ENCODE data around the gene HOXC10. TPM values are rescaled to one million over a fixed set of nuclear protein-coding genes. Genes with fewer than 3 reads are reported as not detected.

HOXC10 gene
- total and polyA plus RNA-seq, 4 experiments from 2014 or later: not detected

DNA sequence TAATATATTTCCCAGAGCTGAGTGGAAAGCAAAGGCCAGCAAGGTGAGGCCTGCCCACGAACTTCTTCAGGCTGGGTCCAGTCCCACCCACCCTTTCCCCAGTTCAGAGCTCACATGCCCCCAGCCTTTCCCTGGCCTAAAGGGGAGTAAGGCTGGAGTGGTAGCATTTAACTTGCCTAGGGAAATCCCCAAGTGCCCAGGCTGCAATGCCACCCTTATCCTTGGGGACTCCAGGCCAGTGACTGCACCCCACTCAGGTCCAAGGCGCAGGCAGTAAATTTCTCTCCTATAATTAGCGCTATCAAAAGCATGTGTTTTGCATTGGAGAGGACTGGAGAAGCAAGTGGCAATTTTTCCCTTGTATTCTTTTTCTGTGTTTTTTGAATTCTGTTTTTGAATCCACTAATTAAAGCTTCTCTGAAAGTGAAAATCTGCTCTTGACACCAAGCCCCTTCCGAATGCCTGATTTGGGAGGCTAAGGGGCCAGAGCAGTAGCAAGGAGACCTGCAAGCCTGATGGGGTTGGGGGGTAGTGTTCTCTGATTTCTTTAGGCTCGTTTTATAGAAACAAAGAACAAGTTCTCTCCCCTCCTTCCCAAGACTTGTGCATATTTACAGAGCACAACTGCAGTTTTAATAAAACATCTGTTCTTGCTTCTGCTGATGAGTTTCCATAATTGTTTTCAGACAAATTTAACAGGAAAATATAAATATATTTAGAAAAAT lies 39.8 kb downstream of the HOXC10 start:
- ChIA-PET POLR2A (ENCODE audit: partially characterized antibody) (no interaction called here), CTCF (ENCODE audit: partially characterized antibody) (interaction anchor here (1.1 to 2.8 kb wide), 2 partner anchors 8 to 178 kb away, joined by 3 to 12 read pairs; partner anchors contain the start of gene HOXC5)
- Histone ChIP-seq H3K4me3 (ENCODE audit: low read length in 2 of 2) (no peak overlapping the region), H3K27ac (ENCODE audit: low read depth, low read length) (no peak overlapping the region), H3K27me3 (ENCODE audit: insufficient read depth, low read length) (peaks cover 60% of the 10 kb centered on the region), H3K4me1 (ENCODE audit: insufficient read depth, low read length) (no peaks in the 10 kb centered on the region), H3K9me3 (ENCODE audit: control insufficient read depth in 1 of 2, low read length in 2 of 2) (no peaks in the 10 kb centered on the region), H3K36me3 (ENCODE audit: insufficient read depth, low read length) (no peaks in the 10 kb centered on the region)
- H3K27me3 Mint-ChIP-seq: peaks cover 57 to 78% of the 10 kb centered on the region in 2 donors
- no peak overlapping the region for H3K4me3 Mint-ChIP-seq
- peaks cover 5 to 30% (median 13%) of the 10 kb centered on the region in 4 donors for H3K4me1 Mint-ChIP-seq
- H3K36me3 Mint-ChIP-seq: no peaks in the 10 kb centered on the region
- no peak overlapping the region for H3K27ac Mint-ChIP-seq
- no peak for DNase-seq
- peaks cover 0 to 2% (median 0%) of the 10 kb centered on the region in 8 donors for H3K9me3 Mint-ChIP-seq
- intact Hi-C loops (cut with micrococcal nuclease): no loop called here

- Histone ChIP-seq H3K9me3 (ENCODE audit: control insufficient read depth in 1 of 2, low read length in 2 of 2) (no peaks in the 10 kb centered on the region), H3K27ac (ENCODE audit: low read depth, low read length) (no peak overlapping the region), H3K4me1 (ENCODE audit: insufficient read depth, low read length) (no peaks in the 10 kb centered on the region), H3K27me3 (ENCODE audit: insufficient read depth, low read length) (peaks cover 65% of the 10 kb centered on the region), H3K4me3 (ENCODE audit: low read length in 2 of 2) (no peak overlapping the region), H3K36me3 (ENCODE audit: insufficient read depth, low read length) (no peaks in the 10 kb centered on the region)
- H3K36me3 Mint-ChIP-seq: no peaks in the 10 kb centered on the region
- peaks cover 7 to 32% (median 12%) of the 10 kb centered on the region in 4 donors for H3K4me1 Mint-ChIP-seq
- ChIA-PET POLR2A (ENCODE audit: partially characterized antibody) (no interaction called here), CTCF (ENCODE audit: partially characterized antibody) (interaction anchor here (1.1 to 1.3 kb wide), 2 partner anchors 25 to 177 kb away, joined by 3 read pairs; partner anchors contain the start of gene HOXC9)
- H3K27me3 Mint-ChIP-seq: peaks cover 60 to 74% of the 10 kb centered on the region in 2 donors
- H3K27ac Mint-ChIP-seq: no peak overlapping the region
- H3K9me3 Mint-ChIP-seq: peaks cover 0 to 5% (median 0%) of the 10 kb centered on the region in 8 donors
- intact Hi-C loops (cut with micrococcal nuclease): loop anchor here (2.0 kb wide), 1 partner anchor 19 kb away; no protein-coding TSS in a partner anchor
- no peak overlapping the region for H3K4me3 Mint-ChIP-seq
- no peak for DNase-seq
These were observed 40.8 kb downstream of the HOXC10 start for GRCh38 chr12:54025499-54026405.

- no peaks in the 10 kb centered on the region for H3K9me3 ChIP-seq (ENCODE audit: control insufficient read depth in 1 of 2, low read length in 2 of 2)
- Mint-ChIP-seq H3K9me3 (peaks cover 0 to 5% (median 0%) of the 10 kb centered on the region in 8 donors), H3K36me3 (no peaks in the 10 kb centered on the region), H3K4me3 (peak overlapping the region in 3 of 8 donors; percentile 25 to 34 (median 25)), H3K4me1 (peaks cover 7 to 28% (median 14%) of the 10 kb centered on the region in 4 donors), H3K27ac (peak overlapping the region in 1 of 7 donors; percentile 33), H3K27me3 (peaks cover 61 to 71% of the 10 kb centered on the region in 2 donors)
- ChIA-PET POLR2A (ENCODE audit: partially characterized antibody) (interaction anchor here (1.2 kb wide), 1 partner anchor 9 kb away, joined by 3 read pairs; no protein-coding TSS in a partner anchor), CTCF (ENCODE audit: partially characterized antibody) (interaction anchor here (0.9 to 1.3 kb wide), 2 partner anchors 27 to 174 kb away, joined by 3 read pairs; partner anchors contain the start of gene HOXC9)
- no peaks in the 10 kb centered on the region for H3K36me3 ChIP-seq (ENCODE audit: insufficient read depth, low read length)
- H3K27ac ChIP-seq (ENCODE audit: low read depth, low read length): no peak overlapping the region
- no peaks in the 10 kb centered on the region for H3K4me1 ChIP-seq (ENCODE audit: insufficient read depth, low read length)
- no peak overlapping the region for H3K4me3 ChIP-seq (ENCODE audit: low read length in 2 of 2)
- peaks cover 69% of the 10 kb centered on the region for H3K27me3 ChIP-seq (ENCODE audit: insufficient read depth, low read length)
- DNase-seq: no peak
- intact Hi-C loops (cut with micrococcal nuclease): loop anchor here (2.0 kb wide), 1 partner anchor 20 kb away; no protein-coding TSS in a partner anchor
These were observed 41.9 kb downstream of the HOXC10 start for GRCh38 chr12:54026640-54027441.

- POLR2A ChIA-PET (ENCODE audit: partially characterized antibody): interaction anchor here (1.2 kb wide), 1 partner anchor 10 kb away, joined by 3 read pairs; no protein-coding TSS in a partner anchor
- intact Hi-C loops (cut with micrococcal nuclease): loop anchor here (2.0 kb wide), 1 partner anchor 21 kb away; no protein-coding TSS in a partner anchor
- no peak for DNase-seq
- H3K4me1 Mint-ChIP-seq: peaks cover 7 to 27% (median 14%) of the 10 kb centered on the region in 4 donors
- H3K9me3 Mint-ChIP-seq: peaks cover 0 to 10% (median 0%) of the 10 kb centered on the region in 8 donors
- CTCF ChIA-PET (ENCODE audit: partially characterized antibody): interaction anchor here (0.9 kb wide), 1 partner anchor 174 kb away, joined by 3 read pairs; no protein-coding TSS in a partner anchor
- peaks cover 60 to 70% of the 10 kb centered on the region in 2 donors for H3K27me3 Mint-ChIP-seq
- no peaks in the 10 kb centered on the region for H3K9me3 ChIP-seq (ENCODE audit: control insufficient read depth in 1 of 2, low read length in 2 of 2)
- no peaks in the 10 kb centered on the region for H3K36me3 ChIP-seq (ENCODE audit: insufficient read depth, low read length)
- no peak overlapping the region for H3K4me3 ChIP-seq (ENCODE audit: low read length in 2 of 2)
- H3K36me3 Mint-ChIP-seq: no peaks in the 10 kb centered on the region
- H3K4me1 ChIP-seq (ENCODE audit: insufficient read depth, low read length): no peaks in the 10 kb centered on the region
- H3K4me3 Mint-ChIP-seq: no peak overlapping the region
- peaks cover 71% of the 10 kb centered on the region for H3K27me3 ChIP-seq (ENCODE audit: insufficient read depth, low read length)
- H3K27ac ChIP-seq (ENCODE audit: low read depth, low read length): no peak overlapping the region
- H3K27ac Mint-ChIP-seq: peak overlapping the region in 1 of 7 donors; percentile 33
These were observed 42.5 kb downstream of the HOXC10 start for GRCh38 chr12:54027442-54027786.

GRCh38 chr12:54028314-54029201 lies 43.6 kb downstream of the HOXC10 start, which contains the start of gene HOXC6:
TSS of gene HOXC6 (plus strand) at chr12:54028440. CDS start at chr12:54028522, 82 bp downstream.
- Histone ChIP-seq H3K27ac (ENCODE audit: low read depth, low read length) (no peak within 1 kb of the TSS), H3K36me3 (ENCODE audit: insufficient read depth, low read length) (no peaks in the 10 kb centered on the region), H3K4me3 (ENCODE audit: low read length in 2 of 2) (no peak within 1 kb of the TSS), H3K9me3 (ENCODE audit: control insufficient read depth in 1 of 2, low read length in 2 of 2) (no peaks in the 10 kb centered on the region), H3K27me3 (ENCODE audit: insufficient read depth, low read length) (peaks cover 83% of the 10 kb centered on the region), H3K4me1 (ENCODE audit: insufficient read depth, low read length) (peaks cover 3% of the 10 kb centered on the region)
- H3K9me3 Mint-ChIP-seq: peaks cover 0 to 16% (median 5%) of the 10 kb centered on the region in 8 donors
- intact Hi-C loops (cut with micrococcal nuclease): no loop called here
- H3K36me3 Mint-ChIP-seq: peaks cover 0 to 3% of the 10 kb centered on the region in 2 donors
- DNase-seq: no peak
- POLR2A ChIA-PET (ENCODE audit: partially characterized antibody): interaction anchor here (1.3 kb wide), 1 partner anchor 28 kb away, joined by 3 read pairs; the partner anchor contains the start of gene HOXC9
- CTCF ChIA-PET (ENCODE audit: partially characterized antibody): no interaction called here
- peaks cover 8 to 30% (median 17%) of the 10 kb centered on the region in 4 donors for H3K4me1 Mint-ChIP-seq
- H3K27ac Mint-ChIP-seq: peak within 1 kb of the TSS in 2 of 7 donors; percentile 20 to 34
- H3K27me3 Mint-ChIP-seq: peaks cover 59 to 70% of the 10 kb centered on the region in 2 donors
- H3K4me3 Mint-ChIP-seq: no peak within 1 kb of the TSS

Data from CD4-positive, alpha-beta memory T cell (primary cell).